Activated CD4-positive, CD25-positive, alpha-beta regulatory T cell treated with anti-CD3 and anti-CD28 coated beads, Interleukin-2, amount 50 U/mL, for 72 hours (primary cell): ENCODE results near the gene NFYA.

ENCODE experiments used
- DNase-seq: peaks from one replicate; pipeline ENCODE4 v3.0.0; 2021

NFYA gene

GRCh38 chr6:41047306-41047705 is 25.5 kb upstream of the NFYA start:
- no peak for DNase-seq

GRCh38 chr6:41047745-41048732 is 24.7 kb upstream of the NFYA start:
- DNase-seq: no peak

GRCh38 chr6:41049521-41049920 is 23.3 kb upstream of the NFYA start:
- no peak for DNase-seq

GRCh38 chr6:41049955-41050354 is 22.8 kb upstream of the NFYA start:
- DNase-seq: no peak

DNA sequence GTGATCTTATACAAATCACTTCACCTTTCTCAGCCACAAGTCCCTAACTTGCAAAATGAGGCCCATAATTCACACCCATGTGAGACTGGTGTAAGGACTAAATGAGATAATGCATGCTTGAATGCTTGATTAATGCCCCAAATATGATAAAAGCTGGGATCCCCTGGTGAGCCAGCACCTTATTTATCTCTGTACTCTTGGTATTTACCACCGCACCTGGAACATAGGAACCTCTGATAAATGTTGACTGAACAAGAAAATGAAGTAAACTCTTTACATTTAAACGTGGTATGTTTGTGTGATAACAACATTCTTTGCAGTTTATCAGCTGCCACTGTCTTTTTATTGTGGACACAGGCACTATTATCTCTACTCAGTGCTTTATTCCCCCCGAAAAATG is 22.2 kb upstream of the NFYA start:
- DNase-seq: no peak

DNA sequence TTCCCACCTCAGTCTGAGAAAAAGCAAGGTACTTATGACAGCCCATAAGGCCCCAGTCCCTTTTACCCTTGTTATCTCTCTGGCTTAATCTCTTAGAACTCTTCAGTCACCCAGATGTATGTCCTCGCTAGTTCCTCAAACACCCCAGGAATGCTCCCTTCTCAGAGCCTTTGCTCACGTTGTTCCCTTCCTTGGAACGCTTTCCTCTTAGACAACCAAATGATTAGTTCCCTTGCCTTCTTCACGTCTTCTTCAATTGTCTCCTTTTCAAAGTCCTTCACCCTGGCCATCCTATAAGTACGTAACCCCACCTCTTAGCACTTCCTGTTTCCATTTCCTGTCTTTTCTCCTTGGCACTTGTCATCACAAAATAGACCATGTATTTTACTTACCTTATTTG is 20.9 kb upstream of the NFYA start:
- DNase-seq: no peak

DNA sequence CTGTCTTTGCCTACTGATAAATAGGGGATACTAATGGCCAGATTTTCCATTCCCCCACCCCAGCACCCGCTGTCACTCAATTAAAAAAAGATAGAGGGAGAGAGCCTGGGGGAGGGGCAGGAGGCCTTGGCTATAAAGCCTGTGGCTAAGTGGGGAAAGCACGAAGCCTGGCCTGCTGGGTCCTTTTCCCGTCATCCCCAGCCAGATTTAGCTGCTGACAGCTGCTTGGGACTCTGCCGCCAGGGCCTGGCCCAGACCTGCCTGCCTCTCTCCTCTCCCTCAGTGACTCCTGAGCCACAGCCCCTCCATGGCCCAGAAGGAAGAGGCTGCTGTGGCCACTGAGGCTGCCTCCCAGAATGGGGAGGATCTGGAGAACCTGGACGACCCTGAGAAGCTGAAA is 19.7 kb upstream of the NFYA start, which contains the start of gene APOBEC2:
Gene APOBEC2, plus strand, starts transcription at position 162 of the 400 bp plus-strand sequence. Its CDS starts 146 bp downstream, at position 308.
- no peak for DNase-seq

DNA sequence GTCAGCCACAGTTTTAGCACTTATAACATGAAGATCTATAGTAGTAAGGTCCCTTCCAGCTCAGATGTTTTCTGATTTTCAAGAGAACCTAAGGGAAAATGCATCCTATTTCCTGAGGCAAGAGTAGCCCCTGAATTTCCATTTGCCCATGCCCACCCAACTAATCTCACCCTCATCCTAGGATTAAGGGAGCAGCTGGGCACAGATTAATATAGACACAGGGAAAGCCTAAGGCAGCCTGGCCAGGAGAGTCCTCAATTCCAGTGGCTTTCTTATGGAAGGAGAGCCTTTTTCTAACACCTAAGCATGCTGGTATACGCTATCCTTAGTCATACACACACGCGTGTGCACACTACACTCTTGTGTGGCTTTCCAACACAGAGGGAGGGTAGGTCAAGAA is 18.3 kb upstream of the NFYA start:
- DNase-seq: no peak

DNA sequence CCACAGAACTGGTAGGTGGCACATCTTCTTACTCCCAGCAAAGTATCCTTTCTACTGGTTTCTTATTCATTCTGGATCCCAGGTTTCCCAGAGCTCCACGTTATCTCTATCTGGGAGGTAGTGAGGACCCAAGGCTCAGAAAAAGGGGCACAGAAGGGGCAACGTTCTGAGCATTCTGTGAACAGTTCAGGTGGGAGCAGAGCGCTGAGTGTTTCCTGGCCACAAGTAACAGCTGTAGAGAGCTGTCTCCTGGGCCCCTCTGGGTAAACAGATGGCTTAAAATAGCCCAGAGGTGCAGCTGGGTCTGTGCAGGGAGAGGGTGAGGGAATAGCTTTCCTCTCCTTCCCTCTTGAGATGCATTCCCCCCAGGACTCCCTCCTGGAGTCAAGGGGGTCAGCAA is 17.6 kb upstream of the NFYA start:
- no peak for DNase-seq

DNA sequence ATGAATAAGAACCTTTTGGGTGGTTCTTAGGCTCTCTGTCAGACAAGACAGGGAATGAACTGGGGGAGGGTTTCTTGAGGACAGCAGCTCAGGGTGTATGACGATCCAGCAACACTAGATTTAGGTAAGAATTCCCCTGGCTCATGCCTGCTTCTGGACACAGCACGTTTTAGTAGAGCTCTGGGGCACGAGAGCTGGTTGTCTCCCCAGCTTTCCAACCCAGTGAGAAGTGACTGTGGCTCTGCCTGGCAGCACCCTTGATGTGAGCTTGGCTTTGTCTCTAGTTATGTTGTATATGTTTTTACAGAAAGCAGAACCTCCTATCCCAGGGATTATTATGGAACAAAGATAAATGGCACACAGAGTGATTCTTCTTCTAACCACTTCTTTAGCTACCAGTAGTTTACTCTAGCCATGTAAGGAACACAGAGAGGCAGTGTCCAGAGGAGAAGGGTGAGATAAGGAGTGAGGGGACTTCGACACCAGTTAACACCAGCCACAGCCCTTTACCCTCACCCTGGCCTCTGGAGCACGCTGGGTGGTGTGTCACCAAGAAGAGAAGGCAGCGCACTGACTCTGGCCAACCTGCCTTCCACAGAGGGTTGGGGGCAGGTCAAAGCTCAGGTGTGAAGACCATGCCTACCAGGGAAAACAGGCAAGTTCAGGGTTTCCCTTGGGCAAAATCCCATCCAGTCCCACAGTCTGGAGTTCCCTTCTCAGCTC is 15.8 kb upstream of the NFYA start:
- no peak for DNase-seq

- DNase-seq: no peak
Observed at GRCh38 chr6:41058783-41059181, 14.0 kb upstream of the NFYA start.

- DNase-seq: no peak
Observed at GRCh38 chr6:41059556-41059955, 13.2 kb upstream of the NFYA start.

DNA sequence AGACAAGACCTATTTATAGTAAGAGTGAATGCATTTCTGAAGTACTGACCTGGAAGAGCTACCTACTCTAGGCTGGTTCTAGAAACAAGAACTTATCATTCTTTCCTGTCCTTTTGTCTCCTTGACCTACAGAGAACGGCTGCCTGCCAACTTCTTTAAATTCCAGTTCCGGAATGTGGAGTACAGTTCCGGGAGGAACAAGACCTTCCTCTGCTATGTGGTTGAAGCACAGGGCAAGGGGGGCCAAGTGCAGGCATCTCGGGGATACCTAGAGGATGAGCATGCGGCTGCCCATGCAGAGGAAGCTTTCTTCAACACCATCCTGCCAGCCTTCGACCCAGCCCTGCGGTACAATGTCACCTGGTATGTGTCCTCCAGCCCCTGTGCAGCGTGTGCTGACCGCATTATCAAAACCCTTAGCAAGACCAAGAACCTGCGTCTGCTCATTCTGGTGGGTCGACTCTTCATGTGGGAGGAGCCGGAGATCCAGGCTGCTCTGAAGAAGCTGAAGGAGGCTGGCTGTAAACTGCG is 11.5 kb upstream of the NFYA start:
- DNase-seq: no peak

DNA sequence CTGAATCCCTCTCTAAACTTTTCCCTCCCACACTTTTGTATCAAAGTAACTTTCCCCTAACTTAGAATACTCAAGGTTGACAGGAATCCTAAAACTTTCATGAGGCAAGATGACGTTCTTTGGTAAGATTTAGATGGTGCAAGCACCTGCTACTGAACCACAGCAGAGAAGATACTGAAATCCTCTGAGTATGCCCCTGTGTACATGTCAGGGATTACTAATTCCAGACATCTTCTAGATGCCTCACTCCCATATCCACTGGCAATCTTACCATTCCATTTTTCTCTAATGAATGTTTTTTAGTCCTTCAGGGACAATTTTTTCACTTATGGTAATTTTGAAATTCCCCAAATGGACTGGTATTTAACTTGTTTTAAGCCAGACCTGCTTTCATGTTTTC is 10.7 kb upstream of the NFYA start:
- DNase-seq: no peak

DNA sequence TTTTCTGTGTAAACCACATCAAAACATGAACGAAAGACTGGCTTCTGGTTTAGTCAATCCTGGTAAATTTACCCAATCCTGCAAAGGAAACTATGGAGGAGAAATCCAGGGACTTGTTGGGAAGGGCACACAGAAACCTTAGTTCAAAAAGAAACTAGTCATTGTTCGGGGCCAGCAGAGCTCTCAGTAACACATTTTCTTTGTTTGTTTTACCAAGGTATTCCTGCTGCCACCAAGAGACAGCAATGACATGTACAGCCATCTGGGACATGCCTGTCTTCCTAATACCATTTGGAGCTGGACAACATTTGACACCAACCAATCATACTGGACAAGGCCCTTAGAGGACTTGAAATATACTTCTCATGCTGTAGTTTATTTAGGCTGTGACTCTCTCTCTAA is 8.9 kb upstream of the NFYA start:
- DNase-seq: no peak

- no peak for DNase-seq
Observed at GRCh38 chr6:41064841-41065240, 7.9 kb upstream of the NFYA start.

DNA sequence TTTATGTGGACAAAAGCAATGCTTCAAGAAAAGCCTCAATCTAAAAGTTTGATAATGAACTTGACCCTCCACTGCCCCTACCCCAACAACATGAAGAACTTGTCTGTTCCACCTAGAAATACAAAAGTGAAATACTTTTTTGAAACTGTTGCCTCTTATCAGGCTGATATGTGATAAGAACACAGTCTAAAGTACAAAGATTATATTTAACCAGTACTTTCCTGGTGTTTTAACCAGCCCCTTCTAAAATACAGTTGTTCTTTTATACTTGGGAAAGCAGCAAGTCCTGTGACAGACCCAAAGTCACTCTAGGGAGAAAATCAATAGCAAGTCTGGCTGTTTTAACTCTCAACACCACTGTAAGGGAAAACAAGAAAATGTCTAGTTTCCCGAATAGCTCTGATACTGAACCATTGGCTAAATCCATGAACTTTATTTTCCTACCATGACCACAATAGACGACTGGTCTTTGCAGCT is 7.2 kb upstream of the NFYA start:
- DNase-seq: no peak

DNA sequence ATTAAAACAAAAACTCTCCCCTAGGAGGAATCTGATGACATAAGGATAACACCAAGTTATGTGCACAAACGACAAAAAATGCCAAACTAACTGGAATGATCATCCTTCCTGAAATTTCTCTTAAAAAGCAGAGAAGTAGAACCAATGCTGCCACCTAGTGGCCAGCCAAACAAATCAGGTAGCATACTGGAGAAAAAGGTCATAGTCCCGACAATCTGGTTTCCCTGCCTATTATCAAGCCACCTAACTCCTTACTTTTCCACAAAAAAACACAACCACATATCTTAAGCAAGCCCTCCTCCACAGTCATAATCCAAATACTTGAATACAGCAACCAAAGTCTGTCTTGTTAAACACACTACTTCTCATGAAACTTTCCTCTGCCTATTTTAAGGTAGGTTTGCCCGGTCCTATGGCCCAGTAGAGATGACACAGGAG is 5.9 kb upstream of the NFYA start:
- DNase-seq: peak; percentile 61

DNA sequence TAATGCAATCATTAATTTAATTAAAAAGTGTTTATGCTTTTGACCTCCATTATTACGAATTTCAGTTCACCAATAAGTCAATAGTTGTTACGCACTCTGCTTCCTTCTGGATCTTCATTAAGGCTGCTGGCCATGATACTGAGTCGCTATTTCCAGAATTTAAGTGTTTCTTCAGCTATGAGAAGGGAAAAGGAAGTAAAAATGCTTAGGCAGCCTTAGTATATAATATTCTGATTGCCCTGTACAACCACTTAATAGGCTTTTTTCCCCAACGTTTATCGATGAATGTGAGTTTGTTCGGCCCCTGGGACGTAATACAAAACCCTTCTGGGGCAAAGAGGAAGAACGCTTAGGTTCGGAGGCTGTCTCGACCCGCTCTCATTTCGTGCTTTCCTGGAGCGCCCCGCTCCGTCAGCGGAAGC is 1.3 kb upstream of the NFYA start:
- DNase-seq: no peak

DNA sequence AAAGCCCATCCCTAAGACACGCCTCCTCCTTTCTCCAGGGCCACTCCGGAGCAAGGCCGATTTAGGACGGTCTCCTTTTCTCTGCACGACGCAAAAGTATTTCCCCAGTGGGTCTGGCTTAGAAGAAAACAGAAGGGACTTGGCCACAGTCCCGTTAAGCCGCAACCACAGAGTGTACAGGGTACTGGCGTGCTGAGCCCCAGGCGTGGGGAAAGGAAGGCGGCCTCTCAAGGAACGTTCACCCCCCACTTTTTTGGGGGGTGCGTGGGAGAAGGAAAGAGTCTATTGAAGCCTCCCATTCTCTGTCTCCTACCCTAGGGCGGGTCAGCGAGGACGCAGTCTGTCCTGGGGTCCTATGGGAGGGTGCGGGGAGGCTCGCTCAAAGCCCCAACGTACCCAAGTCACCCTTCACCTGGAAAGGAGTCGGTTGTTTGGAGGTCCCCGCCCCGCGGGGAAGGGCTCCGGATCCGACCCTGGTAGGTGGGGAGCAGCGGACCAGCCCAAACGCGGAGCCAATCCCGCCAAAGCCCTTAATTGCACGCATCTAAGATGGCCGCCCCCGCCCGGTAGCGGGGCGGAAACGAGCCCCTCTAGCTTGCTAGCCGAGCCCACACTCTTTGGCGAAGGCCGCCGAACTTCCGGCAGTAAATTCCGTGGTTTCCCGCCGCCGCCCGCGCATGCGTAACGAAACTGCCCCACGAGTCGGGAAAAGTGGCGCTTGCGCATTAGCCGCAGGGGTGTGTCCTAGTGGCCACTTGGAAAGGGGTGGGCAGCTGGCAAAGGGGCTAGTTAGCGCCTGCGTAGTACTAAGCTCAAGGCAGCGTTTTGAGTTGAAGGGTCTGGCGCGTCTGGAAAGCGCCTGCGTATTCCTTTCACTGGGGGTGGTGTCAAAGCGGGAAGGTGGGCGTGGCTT is 595 bp upstream of the NFYA start, which contains the start of gene OARD1:
Gene OARD1, minus strand, starts transcription at position 434 of the 913 bp plus-strand sequence. CDS start 722 bp downstream, outside the sequence.
- DNase-seq: peak; percentile 99

DNA sequence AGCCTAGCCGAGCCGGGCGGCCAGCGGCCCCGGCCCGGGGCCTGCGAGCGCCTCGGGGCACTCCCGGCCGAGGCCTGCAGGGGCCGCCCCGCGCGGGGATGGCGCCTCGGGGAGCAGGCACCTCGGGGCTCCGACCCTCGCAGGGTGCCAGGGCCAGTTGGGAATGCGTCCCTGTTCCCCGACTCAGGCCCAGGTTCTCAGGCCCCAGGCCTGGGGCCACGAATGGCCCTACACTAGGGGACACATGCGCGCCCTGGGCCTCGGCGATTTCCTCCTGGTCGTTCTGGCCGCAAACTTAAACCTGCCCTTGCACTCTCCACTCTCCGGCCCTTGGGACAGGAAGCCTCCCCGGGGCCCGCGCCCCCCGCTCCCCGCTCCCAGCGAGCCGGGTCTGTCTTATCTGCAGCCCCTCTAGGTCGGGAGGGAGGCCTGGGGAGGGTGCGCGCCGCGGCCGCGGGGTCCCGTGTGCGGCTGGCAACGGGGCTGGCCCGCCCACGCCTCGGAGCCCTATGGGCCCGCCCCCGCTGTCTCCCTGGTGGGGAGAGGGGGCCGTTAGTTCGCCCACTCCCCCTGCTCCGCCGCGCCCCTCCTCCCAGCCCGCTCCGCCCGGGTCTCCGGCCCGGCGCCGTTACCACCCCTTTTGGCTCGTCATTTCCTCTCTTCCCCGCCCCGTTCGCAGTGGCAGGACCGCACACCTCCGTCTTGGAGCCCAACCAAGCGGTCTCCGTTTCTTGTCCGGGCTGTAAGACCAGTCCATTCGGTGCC is 611 bp downstream of the NFYA start:
- DNase-seq: peak; percentile 80
